CD4-positive, CD25-positive, alpha-beta regulatory T cell (primary cell): Measurements from ENCODE around the gene MMD2. TPM values are rescaled to one million over a fixed set of nuclear protein-coding genes. Genes with fewer than 3 reads are reported as not detected.

Source experiments
- ATAC-seq, 2 donors: fragments of 150-1000 bp; cut with Tn5 transposase; one replicate each; pipeline ENCODE4 v1.10.0; 2021; ENCODE audit warnings: low read depth in 2 of 2, moderate number of reproducible peaks in 2 of 2, moderate library complexity in 1 of 2
- DNase-seq, 3 donors: peaks; one replicate each; pipeline versions ENCODE4 v3.0.0 to v3.0.0-alpha.2; 2012 to 2022; ENCODE audit warnings: mixed read lengths in 1 of 3
- H3K27ac ChIP-seq: one replicate; pipeline ENCODE4 v1.7.0; 2013; ENCODE audit warnings: mild to moderate bottlenecking, low read length; ENCODE audit not compliant: insufficient read depth, poor library complexity, severe bottlenecking
- H3K27me3 ChIP-seq: one replicate; pipeline ENCODE4 v1.7.0; 2013; ENCODE audit warnings: low read length; ENCODE audit not compliant: control insufficient read depth, insufficient read depth
- H3K36me3 ChIP-seq: one replicate; pipeline ENCODE4 v1.7.0; 2013; ENCODE audit warnings: mild to moderate bottlenecking, low read length, moderate library complexity; ENCODE audit not compliant: control insufficient read depth, insufficient read depth
- H3K4me1 ChIP-seq: 2 replicates; pipeline ENCODE4 v1.7.0; 2013; ENCODE audit warnings: mild to moderate bottlenecking, low read length; ENCODE audit not compliant: insufficient read depth, control insufficient read depth, poor library complexity, severe bottlenecking
- H3K4me3 ChIP-seq: one replicate; pipeline ENCODE4 v1.7.0; 2013; ENCODE audit warnings: low read depth, mild to moderate bottlenecking, low read length, moderate library complexity
- H3K9me3 ChIP-seq, 2 experiments: 1 replicate in 1 of 2; 2 replicates in 1 of 2; pipeline ENCODE4 v1.7.0; 2013; ENCODE audit warnings: low read length in 2 of 2, mild to moderate bottlenecking in 1 of 2, moderate library complexity in 1 of 2; ENCODE audit not compliant: control insufficient read depth in 2 of 2
- H3K27ac Mint-ChIP-seq, 3 donors: one replicate each; pipeline ENCODE4 v1.8.0; 2020 to 2022; ENCODE audit warnings: mild to moderate bottlenecking in 3 of 3, mixed read lengths in 3 of 3, moderate library complexity in 2 of 3
- H3K27me3 Mint-ChIP-seq: one replicate; pipeline ENCODE4 v1.8.0; 2022; ENCODE audit warnings: mild to moderate bottlenecking, mixed read lengths
- H3K36me3 Mint-ChIP-seq: one replicate; pipeline ENCODE4 v1.8.0; 2020; ENCODE audit warnings: mixed read lengths
- H3K4me1 Mint-ChIP-seq, 4 donors: one replicate each; pipeline ENCODE4 v1.8.0; 2020 to 2022; ENCODE audit warnings: mixed read lengths in 4 of 4, mild to moderate bottlenecking in 1 of 4
- H3K4me3 Mint-ChIP-seq, 4 donors: one replicate each; pipeline ENCODE4 v1.8.0; 2020 to 2022; ENCODE audit warnings: mild to moderate bottlenecking in 4 of 4, mixed read lengths in 4 of 4, moderate library complexity in 3 of 4
- H3K9me3 Mint-ChIP-seq, 7 donors: one replicate each; pipeline ENCODE4 v1.8.0; 2020 to 2022; ENCODE audit warnings: mixed read lengths in 7 of 7, mild to moderate bottlenecking in 3 of 7, moderate library complexity in 2 of 7
- polyA plus RNA-seq, 4 donors: library from polyadenylated mRNA; unstranded; fragments of 300-500 nt; fragmentation: Illumina TruSeq; gene quantifications; one replicate each; pipeline ENCODE4 v1.2.3, GENCODE V29; 2021
- total RNA-seq: library from RNA; stranded (reverse); gene quantifications from one replicate; pipeline ENCODE4 v1.2.3, GENCODE V29; 2022

MMD2 gene
- total and polyA plus RNA-seq, 5 donors from 2014 or later = not detected

GRCh38 chr7:4876586-4876985 lies 82.4 kb downstream of the MMD2 start:
- ATAC-seq (no peak), DNase-seq (no peak)
- no peaks in the 10 kb centered on the region for H3K9me3 ChIP-seq
- H3K27ac Mint-ChIP-seq = no peak overlapping the region
- no peaks in the 10 kb centered on the region for H3K4me1 ChIP-seq
- H3K36me3 ChIP-seq = no peaks in the 10 kb centered on the region
- no peaks in the 10 kb centered on the region for H3K36me3 Mint-ChIP-seq
- peaks cover 17% of the 10 kb centered on the region for H3K27me3 Mint-ChIP-seq
- H3K4me3 ChIP-seq = no peak overlapping the region
- H3K9me3 Mint-ChIP-seq = no peaks in the 10 kb centered on the region
- H3K27ac ChIP-seq = no peak overlapping the region
- H3K4me3 Mint-ChIP-seq = no peak overlapping the region
- no peaks in the 10 kb centered on the region for H3K27me3 ChIP-seq
- H3K4me1 Mint-ChIP-seq = no peaks in the 10 kb centered on the region

GRCh38 chr7:4875391-4875790 lies 83.6 kb downstream of the MMD2 start:
- no peak for ATAC-seq
- no peak overlapping the region for H3K27ac Mint-ChIP-seq
- Histone ChIP-seq H3K27ac (no peak overlapping the region), H3K4me1 (no peaks in the 10 kb centered on the region), H3K9me3 (no peaks in the 10 kb centered on the region), H3K4me3 (no peak overlapping the region), H3K27me3 (no peaks in the 10 kb centered on the region), H3K36me3 (no peaks in the 10 kb centered on the region)
- no peak for DNase-seq
- peaks cover 0 to 2% (median 0%) of the 10 kb centered on the region in 4 donors for H3K4me1 Mint-ChIP-seq
- no peaks in the 10 kb centered on the region for H3K36me3 Mint-ChIP-seq
- peaks cover 22% of the 10 kb centered on the region for H3K27me3 Mint-ChIP-seq
- no peak overlapping the region for H3K4me3 Mint-ChIP-seq
- no peaks in the 10 kb centered on the region for H3K9me3 Mint-ChIP-seq

- H3K27ac Mint-ChIP-seq = no peak overlapping the region
- H3K4me3 ChIP-seq = no peak overlapping the region
- no peak overlapping the region for H3K27ac ChIP-seq
- no peak for DNase-seq
- no peak for ATAC-seq
- no peaks in the 10 kb centered on the region for H3K9me3 ChIP-seq
- peaks cover 0 to 2% (median 0%) of the 10 kb centered on the region in 4 donors for H3K4me1 Mint-ChIP-seq
- H3K36me3 ChIP-seq = no peaks in the 10 kb centered on the region
- H3K27me3 Mint-ChIP-seq = peaks cover 28% of the 10 kb centered on the region
- no peaks in the 10 kb centered on the region for H3K27me3 ChIP-seq
- no peaks in the 10 kb centered on the region for H3K9me3 Mint-ChIP-seq
- H3K4me1 ChIP-seq = no peaks in the 10 kb centered on the region
- no peaks in the 10 kb centered on the region for H3K36me3 Mint-ChIP-seq
- no peak overlapping the region for H3K4me3 Mint-ChIP-seq
These were observed 85.7 kb downstream of the MMD2 start for GRCh38 chr7:4873071-4873944.

- Histone ChIP-seq H3K36me3 (no peaks in the 10 kb centered on the region), H3K4me1 (no peaks in the 10 kb centered on the region), H3K27me3 (no peaks in the 10 kb centered on the region), H3K4me3 (no peak overlapping the region), H3K9me3 (no peaks in the 10 kb centered on the region), H3K27ac (no peak overlapping the region)
- no peak overlapping the region for H3K4me3 Mint-ChIP-seq
- H3K27me3 Mint-ChIP-seq = peaks cover 28% of the 10 kb centered on the region
- H3K9me3 Mint-ChIP-seq = peaks cover 0 to 2% (median 0%) of the 10 kb centered on the region in 7 donors
- no peaks in the 10 kb centered on the region for H3K36me3 Mint-ChIP-seq
- ATAC-seq (no peak), DNase-seq (no peak)
- no peak overlapping the region for H3K27ac Mint-ChIP-seq
- H3K4me1 Mint-ChIP-seq = peaks cover 0 to 2% (median 0%) of the 10 kb centered on the region in 4 donors
These were observed 86.9 kb downstream of the MMD2 start for GRCh38 chr7:4871930-4872675.

DNA sequence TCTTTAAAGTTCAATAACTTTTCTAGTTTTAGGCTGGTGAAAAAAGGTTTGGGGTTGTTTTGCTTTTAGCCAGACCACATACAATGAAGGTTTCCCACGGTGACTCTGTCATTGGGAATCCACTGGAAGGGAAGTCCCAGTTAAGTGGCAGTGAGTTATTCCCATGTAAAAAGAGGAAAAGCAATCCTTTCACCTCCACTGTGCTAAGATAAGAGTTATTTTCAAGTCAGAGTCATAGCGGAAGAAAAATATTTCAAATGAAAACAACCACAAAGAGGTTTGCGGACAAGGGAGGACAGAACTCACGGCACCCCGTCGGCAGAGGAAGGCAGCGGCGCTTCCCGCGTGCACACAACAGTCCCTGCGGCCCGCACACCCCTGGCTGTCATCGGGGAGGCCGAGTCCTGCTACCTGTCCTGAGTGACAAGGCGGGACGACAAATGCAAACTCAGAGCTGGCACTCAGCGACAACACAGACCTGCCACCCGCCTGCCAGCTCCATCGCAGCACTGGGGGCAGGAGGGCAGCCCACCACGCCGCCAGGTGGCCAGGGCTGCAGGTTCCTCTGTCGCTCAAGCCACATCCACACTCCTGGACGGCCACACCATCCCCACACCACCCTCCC lies 87.8 kb downstream of the MMD2 start:
- Mint-ChIP-seq H3K36me3 (no peaks in the 10 kb centered on the region), H3K4me1 (peaks cover 0 to 2% (median 0%) of the 10 kb centered on the region in 4 donors), H3K27ac (no peak overlapping the region), H3K9me3 (peaks cover 0 to 3% (median 0%) of the 10 kb centered on the region in 7 donors), H3K4me3 (no peak overlapping the region), H3K27me3 (peaks cover 32% of the 10 kb centered on the region)
- ATAC-seq (no peak), DNase-seq (no peak)
- Histone ChIP-seq H3K27me3 (no peaks in the 10 kb centered on the region), H3K9me3 (no peaks in the 10 kb centered on the region), H3K4me3 (no peak overlapping the region), H3K36me3 (no peaks in the 10 kb centered on the region), H3K27ac (no peak overlapping the region), H3K4me1 (no peaks in the 10 kb centered on the region)

- DNase-seq = no peak
- no peak for ATAC-seq
- H3K27me3 ChIP-seq = peaks cover 6% of the 10 kb centered on the region
- H3K36me3 ChIP-seq = no peaks in the 10 kb centered on the region
- no peak overlapping the region for H3K27ac ChIP-seq
- no peak overlapping the region for H3K4me3 Mint-ChIP-seq
- H3K4me1 Mint-ChIP-seq = peaks cover 0 to 2% (median 0%) of the 10 kb centered on the region in 4 donors
- peaks cover 0 to 7% (median 2%) of the 10 kb centered on the region in 7 donors for H3K9me3 Mint-ChIP-seq
- H3K4me1 ChIP-seq = no peaks in the 10 kb centered on the region
- no peak overlapping the region for H3K4me3 ChIP-seq
- no peaks in the 10 kb centered on the region for H3K9me3 ChIP-seq
- no peak overlapping the region for H3K27ac Mint-ChIP-seq
- H3K27me3 Mint-ChIP-seq = peaks cover 50% of the 10 kb centered on the region
- H3K36me3 Mint-ChIP-seq = no peaks in the 10 kb centered on the region
These were observed 90.5 kb downstream of the MMD2 start for GRCh38 chr7:4868493-4868892.

GRCh38 chr7:4866528-4867496 lies 92.2 kb downstream of the MMD2 start:
- Histone ChIP-seq H3K9me3 (no peaks in the 10 kb centered on the region), H3K27me3 (peaks cover 13% of the 10 kb centered on the region), H3K4me3 (no peak overlapping the region), H3K27ac (no peak overlapping the region), H3K36me3 (no peaks in the 10 kb centered on the region), H3K4me1 (no peaks in the 10 kb centered on the region)
- ATAC-seq = no peak
- no peak overlapping the region for H3K27ac Mint-ChIP-seq
- peaks cover 0 to 12% (median 5%) of the 10 kb centered on the region in 7 donors for H3K9me3 Mint-ChIP-seq
- H3K27me3 Mint-ChIP-seq = peaks cover 59% of the 10 kb centered on the region
- no peaks in the 10 kb centered on the region for H3K36me3 Mint-ChIP-seq
- no peak for DNase-seq
- no peak overlapping the region for H3K4me3 Mint-ChIP-seq
- H3K4me1 Mint-ChIP-seq = peaks cover 0 to 3% (median 1%) of the 10 kb centered on the region in 4 donors
